Measurements from ENCODE around the gene GRP. TPM values are rescaled to one million over a fixed set of nuclear protein-coding genes. Genes with fewer than 3 reads are reported as not detected.

GRP gene
- total RNA-seq, 3 donors from 2014 or later = not detected

DNA sequence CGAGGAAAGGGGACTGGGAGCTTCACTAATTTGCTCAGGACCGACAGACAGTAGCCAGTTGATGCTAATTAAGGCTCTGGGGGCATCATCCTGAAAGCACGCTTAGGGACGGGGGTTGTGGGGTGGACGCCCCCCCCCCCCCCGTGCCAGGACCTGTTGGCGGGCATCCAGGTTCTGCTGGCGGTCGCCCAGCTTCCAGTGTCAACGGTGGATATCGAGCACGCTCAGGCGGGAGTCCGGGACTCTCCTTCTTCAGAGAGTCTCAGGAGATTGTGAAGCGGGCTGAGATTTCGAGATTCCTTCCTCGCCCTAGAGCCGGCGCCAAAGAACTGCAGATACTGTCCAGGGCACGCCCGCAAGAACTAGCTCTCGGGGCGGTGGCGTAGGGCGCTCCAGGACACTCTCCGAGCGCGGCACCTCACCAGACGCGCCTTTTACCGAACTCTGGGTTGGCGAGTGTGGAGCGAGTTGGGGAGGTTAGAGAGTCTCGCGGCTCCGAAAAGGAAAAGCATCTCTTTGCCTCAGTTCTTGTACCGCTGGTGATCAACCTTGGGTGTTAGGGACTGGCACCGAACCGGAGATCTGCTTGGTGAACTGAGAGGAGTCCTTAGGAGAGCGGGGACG lies 47.7 kb downstream of the GRP start:
- H3K4me1 Mint-ChIP-seq (ENCODE audit: low read depth) = peaks cover 27% of the 10 kb centered on the region
- ATAC-seq (no peak), DNase-seq (no peak)
- no peaks in the 10 kb centered on the region for H3K9me3 Mint-ChIP-seq
- peaks cover 88% of the 10 kb centered on the region for H3K27me3 Mint-ChIP-seq (ENCODE audit: low read depth)
- no peak overlapping the region for H3K4me3 Mint-ChIP-seq
- H3K36me3 Mint-ChIP-seq (ENCODE audit: insufficient read depth) = no peaks in the 10 kb centered on the region

DNA sequence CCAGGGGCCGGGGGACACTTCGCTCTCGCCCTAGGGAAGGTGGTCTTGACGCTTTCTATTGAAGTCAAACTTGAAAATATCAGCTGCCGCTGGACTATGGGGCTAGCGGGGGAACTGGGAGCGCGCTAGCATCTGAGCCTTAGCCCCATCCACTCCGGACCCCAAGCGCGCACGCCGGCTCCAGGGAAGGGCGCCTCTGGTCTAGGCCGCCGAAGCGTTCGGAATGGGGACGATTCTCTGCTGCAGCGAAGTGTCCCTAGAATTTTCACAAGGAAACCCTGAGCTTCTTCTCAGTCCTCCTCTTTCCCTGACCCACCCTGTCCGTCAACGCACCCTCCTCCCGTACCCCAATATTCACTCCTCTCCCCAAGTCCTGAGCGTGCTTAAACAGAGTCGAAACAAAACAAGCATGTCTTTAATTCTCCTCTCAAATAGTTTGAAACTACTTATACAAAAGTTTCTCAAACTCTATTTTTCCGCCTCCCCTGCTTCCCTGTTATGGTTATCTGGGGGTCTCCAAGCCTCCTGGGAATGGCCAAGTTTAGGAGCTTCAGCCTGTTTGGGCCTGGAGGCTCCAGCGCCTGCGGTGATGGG lies 48.3 kb downstream of the GRP start:
- peaks cover 27% of the 10 kb centered on the region for H3K4me1 Mint-ChIP-seq (ENCODE audit: low read depth)
- peak overlapping the region; percentile 49 for H3K4me3 Mint-ChIP-seq
- H3K27me3 Mint-ChIP-seq (ENCODE audit: low read depth) = peaks cover 84% of the 10 kb centered on the region
- ATAC-seq (no peak), DNase-seq (no peak)
- no peaks in the 10 kb centered on the region for H3K36me3 Mint-ChIP-seq (ENCODE audit: insufficient read depth)
- H3K9me3 Mint-ChIP-seq = no peaks in the 10 kb centered on the region

DNA sequence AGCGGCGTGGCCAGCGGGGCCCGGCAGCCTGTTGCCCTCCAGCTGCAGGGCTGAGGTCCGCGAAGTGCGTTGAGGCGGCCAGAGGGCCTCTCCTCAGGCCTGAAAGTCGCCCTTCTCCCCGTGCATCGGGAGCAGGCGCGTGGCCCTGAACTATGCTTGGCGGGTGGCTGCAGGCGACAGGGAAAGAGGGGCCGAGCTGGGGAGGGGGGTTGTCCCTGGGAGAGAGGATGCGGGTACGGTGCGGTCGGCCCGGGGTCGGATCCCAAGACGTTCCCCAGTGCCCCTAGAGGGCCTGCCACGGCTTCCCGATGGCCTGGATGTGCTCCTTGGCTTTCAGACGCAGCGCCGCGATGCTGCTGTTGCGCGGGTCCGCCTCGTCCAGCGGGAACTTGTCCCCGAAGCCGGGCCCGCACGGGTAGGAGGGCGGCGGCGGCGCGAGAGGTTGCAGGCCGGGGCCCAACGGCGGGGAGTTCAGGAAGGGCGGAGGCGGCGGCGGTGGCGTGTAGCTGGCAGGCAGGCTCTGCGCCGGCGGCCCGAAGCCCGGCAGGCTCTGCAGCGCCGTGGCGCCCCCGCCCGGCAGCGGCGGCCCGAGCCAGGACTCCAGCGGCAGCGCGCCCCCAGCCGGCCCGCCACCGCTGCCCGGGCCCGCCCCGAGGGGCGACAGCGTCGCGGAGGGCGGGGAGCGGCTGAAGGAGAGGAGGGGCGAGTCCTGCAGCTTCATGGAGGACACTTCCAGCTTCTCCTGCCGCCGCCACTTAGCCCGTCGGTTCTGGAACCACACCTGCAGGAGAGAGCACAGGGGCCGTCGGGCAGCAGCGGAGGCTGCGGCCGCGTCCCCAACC lies 49.0 kb downstream of the GRP start:
- DNase-seq = no peak
- Mint-ChIP-seq H3K27me3 (ENCODE audit: low read depth) (peaks cover 82% of the 10 kb centered on the region), H3K9me3 (no peaks in the 10 kb centered on the region), H3K4me3 (no peak overlapping the region), H3K4me1 (ENCODE audit: low read depth) (peaks cover 27% of the 10 kb centered on the region), H3K36me3 (ENCODE audit: insufficient read depth) (no peaks in the 10 kb centered on the region)
- peak; percentile 63 to 66 for ATAC-seq

DNA sequence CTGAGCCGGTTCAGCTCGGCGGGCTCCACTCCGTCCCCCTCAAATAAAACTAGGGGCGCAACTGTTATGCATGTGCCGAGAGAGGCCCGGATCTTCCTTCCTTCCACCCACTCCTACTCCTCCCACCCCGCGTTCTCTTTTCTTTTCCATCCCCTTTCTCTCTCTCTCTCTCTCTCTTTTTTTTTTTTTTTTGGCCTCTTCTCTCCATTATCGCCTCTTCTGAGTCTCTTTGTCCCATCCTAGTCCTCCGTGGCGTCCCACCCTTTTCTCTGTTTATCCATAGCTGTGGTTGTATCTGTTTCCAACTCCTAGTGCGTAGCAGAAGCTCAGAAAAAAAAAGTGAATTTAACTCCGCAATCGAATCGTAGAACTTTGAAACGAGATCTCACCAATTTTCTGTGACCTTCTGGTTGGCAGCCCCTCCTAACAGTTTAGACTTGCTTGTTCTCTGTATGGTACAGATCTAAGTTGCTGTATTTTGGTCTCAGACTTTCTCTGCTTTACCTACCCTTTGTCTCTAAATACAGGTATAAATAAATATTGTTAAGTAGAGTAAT lies 49.7 kb downstream of the GRP start:
- no peak for DNase-seq
- Mint-ChIP-seq H3K4me1 (ENCODE audit: low read depth) (peaks cover 30% of the 10 kb centered on the region), H3K36me3 (ENCODE audit: insufficient read depth) (no peaks in the 10 kb centered on the region), H3K4me3 (peak overlapping the region; percentile 45), H3K9me3 (no peaks in the 10 kb centered on the region), H3K27me3 (ENCODE audit: low read depth) (peaks cover 82% of the 10 kb centered on the region)
- ATAC-seq = peak in 1 of 2 donors; percentile 1

DNA sequence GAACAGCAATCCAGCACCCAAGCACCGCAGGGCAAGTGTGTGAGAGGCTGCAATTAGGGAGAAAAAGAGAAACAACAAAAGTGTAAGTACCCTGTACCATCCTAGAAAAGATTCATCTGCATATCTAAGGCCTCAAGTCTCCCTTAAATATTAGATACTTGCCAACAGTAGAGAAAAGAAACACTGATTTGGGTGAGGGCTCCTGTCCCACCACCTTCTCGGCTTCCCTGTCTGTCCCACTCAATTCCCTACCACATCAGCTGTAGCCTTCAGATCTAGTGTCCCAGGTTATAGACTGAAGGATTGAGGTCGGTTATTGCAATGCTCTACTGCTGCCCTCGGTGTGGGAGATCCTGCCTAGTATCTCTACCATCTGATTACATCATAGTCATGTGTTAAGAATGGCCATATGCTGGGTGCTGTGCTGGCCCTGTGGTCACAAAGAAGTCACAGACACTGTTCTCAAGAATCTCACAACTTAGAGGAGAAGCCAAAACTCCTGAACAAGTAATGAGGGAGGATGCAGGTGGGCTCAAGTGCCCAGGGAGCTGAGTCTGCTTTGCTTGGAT lies 50.8 kb downstream of the GRP start:
- ATAC-seq (no peak), DNase-seq (no peak)
- Mint-ChIP-seq H3K27me3 (ENCODE audit: low read depth) (peaks cover 82% of the 10 kb centered on the region), H3K36me3 (ENCODE audit: insufficient read depth) (no peaks in the 10 kb centered on the region), H3K4me1 (ENCODE audit: low read depth) (peaks cover 29% of the 10 kb centered on the region), H3K9me3 (no peaks in the 10 kb centered on the region), H3K4me3 (no peak overlapping the region)

DNA sequence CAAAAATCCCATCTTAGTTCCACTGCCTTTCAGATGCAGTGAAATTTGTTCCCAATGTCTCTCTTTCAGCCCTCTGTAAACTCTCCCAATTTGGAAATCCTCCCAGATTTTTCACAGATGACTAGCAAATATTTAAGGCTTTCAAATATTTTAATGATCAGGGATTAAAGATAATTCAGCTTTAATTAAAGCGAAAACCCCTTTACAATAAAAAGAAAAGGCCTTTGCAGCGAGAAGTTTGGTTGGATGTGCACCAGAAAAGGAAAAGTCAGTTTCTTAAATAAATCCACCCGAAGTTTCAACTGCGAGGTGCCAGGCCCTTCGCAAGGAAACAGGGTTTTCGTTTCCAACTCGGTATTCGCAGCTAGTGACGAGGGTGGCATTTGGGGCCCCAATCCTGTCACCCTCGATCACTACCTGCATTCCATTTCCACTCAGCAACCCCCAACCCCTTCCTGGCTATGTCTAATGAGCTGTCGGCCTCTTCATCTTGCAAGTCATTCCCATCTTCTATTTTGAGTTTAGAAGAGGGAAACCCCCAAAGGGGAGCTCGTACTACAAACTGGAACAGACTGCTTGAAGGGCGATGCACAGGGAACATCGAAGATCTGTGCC lies 51.8 kb downstream of the GRP start:
- ATAC-seq = no peak
- H3K4me1 Mint-ChIP-seq (ENCODE audit: low read depth) = peaks cover 23% of the 10 kb centered on the region
- no peaks in the 10 kb centered on the region for H3K36me3 Mint-ChIP-seq (ENCODE audit: insufficient read depth)
- no peak overlapping the region for H3K4me3 Mint-ChIP-seq
- no peaks in the 10 kb centered on the region for H3K9me3 Mint-ChIP-seq
- H3K27me3 Mint-ChIP-seq (ENCODE audit: low read depth) = peaks cover 82% of the 10 kb centered on the region
- DNase-seq = no peak

DNA sequence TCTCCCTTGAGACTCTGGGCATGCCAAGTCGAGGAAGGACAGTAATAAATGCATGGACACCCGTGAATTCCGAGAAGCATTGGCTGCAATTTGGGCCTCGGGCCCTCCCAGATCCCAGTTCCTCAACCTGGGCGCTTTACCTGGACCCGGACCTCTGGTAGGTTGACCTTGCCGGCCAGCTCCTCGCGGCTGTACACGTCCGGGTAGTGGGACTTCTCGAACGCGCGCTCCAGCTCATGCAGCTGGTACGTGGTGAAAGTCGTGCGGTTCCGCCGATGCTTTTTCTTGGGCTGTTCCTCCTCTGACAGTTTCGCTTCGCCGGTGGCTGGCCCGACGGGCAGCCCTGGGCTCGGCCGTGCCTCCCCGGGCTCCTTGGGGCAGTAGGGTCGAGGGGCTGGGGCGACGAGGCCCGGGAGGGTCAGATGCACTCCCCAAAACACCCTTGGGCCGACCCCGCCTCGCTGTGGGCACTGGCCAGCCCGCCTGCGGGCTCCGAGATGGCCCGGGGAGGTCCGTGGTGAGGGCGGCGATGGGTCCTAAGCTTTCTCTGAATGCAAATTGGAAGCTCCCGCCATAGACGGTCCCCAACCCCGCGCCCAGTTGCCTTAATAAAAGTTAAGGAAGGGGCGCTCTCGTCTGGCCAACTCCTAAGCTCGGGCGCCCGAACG lies 52.4 kb downstream of the GRP start:
- no peak for ATAC-seq

DNA sequence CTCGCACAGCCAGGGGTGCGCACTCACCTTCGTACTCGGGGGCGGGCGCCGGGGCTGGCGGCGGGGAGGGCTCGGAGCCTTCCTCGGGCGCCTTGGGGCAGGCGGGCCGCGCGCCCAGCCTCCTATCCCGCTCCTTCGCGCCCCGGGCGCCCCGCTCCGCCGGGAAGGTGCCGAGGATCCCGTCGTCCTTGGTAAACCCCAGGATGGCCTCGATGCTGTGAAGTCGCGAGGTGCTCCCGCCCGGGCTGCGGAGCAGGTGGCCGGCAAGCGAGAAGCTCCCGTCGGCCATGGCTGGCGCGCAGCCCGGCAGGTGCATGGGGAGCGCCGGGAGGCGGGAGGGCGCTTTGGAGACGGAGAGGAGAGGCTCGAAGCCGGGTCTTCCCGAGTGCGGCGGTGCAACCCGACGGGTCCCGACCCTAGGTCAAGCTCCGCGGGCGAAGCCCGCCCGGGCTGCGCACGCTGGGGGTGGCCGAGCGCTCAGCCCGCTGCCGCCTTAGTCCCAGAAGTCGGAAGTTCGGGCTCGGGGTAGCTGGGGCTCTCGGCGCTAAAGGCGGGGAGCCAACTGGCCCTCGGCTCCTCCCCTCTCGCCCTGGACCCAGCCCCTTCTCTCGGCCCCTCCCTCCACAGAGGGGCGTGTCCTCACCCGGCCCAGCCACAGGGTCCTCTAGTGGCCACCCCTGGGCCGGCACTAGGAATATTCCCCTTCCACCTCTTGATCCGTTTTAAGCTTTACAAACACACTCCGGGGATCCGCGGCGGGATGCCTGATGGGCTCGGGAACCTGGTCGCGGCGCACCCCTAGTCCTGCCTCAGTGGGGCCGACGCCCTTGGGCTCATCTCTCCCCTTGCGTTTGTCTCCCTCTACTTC lies 53.2 kb downstream of the GRP start, which contains the start of gene RAX:
Gene RAX (minus strand): TSS at position 564 of the 868 bp plus-strand sequence. CDS start 248 bp downstream, at position 316.
- ATAC-seq = peak; percentile 47 to 57
- Mint-ChIP-seq H3K9me3 (no peaks in the 10 kb centered on the region), H3K4me1 (ENCODE audit: low read depth) (peaks cover 19% of the 10 kb centered on the region), H3K27me3 (ENCODE audit: low read depth) (peaks cover 74% of the 10 kb centered on the region), H3K36me3 (ENCODE audit: insufficient read depth) (no peaks in the 10 kb centered on the region), H3K4me3 (peak within 1 kb of the TSS; percentile 24)
- DNase-seq = no peak

More for the DNA sequence above, 52.4 kb downstream of the GRP start:
- H3K9me3 Mint-ChIP-seq = no peaks in the 10 kb centered on the region
- peaks cover 23% of the 10 kb centered on the region for H3K4me1 Mint-ChIP-seq (ENCODE audit: low read depth)
- peaks cover 79% of the 10 kb centered on the region for H3K27me3 Mint-ChIP-seq (ENCODE audit: low read depth)
- no peak for DNase-seq
- no peak overlapping the region for H3K4me3 Mint-ChIP-seq
- H3K36me3 Mint-ChIP-seq (ENCODE audit: insufficient read depth) = no peaks in the 10 kb centered on the region

DNA sequence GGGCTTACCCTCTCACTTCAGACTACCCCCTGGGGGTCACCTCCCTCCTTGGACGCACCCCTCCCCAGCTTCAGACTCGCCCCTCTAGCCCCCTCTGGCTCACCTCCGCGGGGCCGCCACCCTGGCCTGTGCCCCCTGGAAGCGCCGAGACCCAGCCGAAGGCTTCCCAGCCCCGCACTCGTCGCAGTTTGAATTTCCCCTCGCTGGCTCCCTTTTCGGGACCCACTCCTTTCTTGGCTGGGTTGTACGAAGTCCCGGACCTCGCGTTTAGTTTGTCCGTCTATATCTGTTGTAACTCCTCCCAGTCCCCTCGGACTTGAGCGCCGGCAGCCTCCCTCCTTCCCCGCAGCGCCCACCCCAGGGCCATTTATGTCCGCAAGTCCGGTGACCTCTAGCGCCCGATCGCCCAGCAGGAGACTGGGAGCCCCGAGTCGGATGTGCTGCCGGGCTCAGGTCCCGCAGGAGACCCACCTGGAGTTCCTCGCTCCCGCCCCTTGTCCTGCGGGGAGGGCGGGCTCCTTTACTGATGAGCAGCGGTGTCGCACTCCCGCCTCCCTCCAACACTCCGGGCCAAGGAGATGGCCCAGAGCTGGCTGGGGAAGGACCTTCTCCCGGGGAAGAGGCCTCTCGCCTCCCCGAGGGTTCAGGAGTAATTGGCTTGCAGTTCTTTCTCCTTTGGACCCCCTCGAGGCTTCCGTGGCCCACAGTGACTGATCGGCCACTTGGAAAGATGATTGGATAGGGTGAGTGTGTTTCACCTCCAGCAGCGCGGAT lies 54.0 kb downstream of the GRP start:
- H3K4me1 Mint-ChIP-seq (ENCODE audit: low read depth) = peaks cover 12% of the 10 kb centered on the region
- no peaks in the 10 kb centered on the region for H3K36me3 Mint-ChIP-seq (ENCODE audit: insufficient read depth)
- ATAC-seq (no peak), DNase-seq (no peak)
- H3K4me3 Mint-ChIP-seq = peak overlapping the region; percentile 6
- H3K9me3 Mint-ChIP-seq = no peaks in the 10 kb centered on the region
- peaks cover 69% of the 10 kb centered on the region for H3K27me3 Mint-ChIP-seq (ENCODE audit: low read depth)

DNA sequence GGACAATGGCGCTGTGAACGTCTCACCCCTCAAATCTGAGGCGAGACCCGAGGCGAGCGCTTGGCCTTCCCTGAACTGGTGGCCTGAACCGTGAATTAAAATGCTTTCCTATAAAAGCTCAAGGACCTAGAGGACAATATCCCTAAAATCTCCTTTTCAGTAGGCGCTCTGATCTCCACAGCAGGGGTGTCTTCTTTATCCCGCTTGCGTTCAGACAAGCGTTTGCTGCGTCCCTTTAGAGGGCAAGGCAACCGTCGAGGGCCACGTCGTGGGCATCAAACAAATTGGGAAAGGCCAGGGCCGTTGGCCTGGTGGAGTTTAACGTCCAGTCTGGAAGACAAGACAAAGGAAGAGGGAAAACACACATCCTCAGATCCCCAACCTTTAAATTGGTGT lies 54.6 kb downstream of the GRP start:
- H3K27me3 Mint-ChIP-seq (ENCODE audit: low read depth) = peaks cover 69% of the 10 kb centered on the region
- peaks cover 12% of the 10 kb centered on the region for H3K4me1 Mint-ChIP-seq (ENCODE audit: low read depth)
- no peaks in the 10 kb centered on the region for H3K36me3 Mint-ChIP-seq (ENCODE audit: insufficient read depth)
- DNase-seq = no peak
- no peak overlapping the region for H3K4me3 Mint-ChIP-seq
- no peak for ATAC-seq
- H3K9me3 Mint-ChIP-seq = no peaks in the 10 kb centered on the region

DNA sequence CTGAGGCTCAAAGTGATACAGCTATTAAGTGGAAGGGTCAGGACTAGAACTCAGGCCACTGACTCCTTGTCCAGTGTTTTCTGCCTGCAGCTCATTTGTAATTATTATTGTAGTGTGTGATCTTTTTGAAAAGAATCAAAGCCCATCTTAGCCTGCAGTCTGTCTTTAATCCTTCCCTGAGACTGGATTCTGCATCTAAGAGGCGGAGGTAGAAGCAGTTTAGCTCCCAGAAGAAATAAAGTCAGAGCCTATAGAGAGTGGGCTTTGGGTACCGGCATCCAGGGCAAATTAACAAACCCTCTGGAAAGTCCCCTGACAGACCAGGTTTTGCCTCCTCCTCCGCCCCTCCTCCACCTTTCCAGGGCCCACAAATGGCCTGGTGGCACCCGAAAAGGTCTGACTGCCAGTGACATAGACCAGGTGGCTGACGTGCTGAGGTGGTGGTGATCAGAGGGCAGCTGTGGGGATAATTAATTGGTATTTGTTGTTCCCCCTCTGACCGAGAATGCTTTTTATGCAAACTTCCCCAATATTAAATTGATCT lies 55.5 kb downstream of the GRP start:
- Mint-ChIP-seq H3K36me3 (ENCODE audit: insufficient read depth) (no peaks in the 10 kb centered on the region), H3K9me3 (no peaks in the 10 kb centered on the region), H3K27me3 (ENCODE audit: low read depth) (peaks cover 67% of the 10 kb centered on the region), H3K4me1 (ENCODE audit: low read depth) (peaks cover 8% of the 10 kb centered on the region), H3K4me3 (no peak overlapping the region)
- ATAC-seq (no peak), DNase-seq (no peak)

DNA sequence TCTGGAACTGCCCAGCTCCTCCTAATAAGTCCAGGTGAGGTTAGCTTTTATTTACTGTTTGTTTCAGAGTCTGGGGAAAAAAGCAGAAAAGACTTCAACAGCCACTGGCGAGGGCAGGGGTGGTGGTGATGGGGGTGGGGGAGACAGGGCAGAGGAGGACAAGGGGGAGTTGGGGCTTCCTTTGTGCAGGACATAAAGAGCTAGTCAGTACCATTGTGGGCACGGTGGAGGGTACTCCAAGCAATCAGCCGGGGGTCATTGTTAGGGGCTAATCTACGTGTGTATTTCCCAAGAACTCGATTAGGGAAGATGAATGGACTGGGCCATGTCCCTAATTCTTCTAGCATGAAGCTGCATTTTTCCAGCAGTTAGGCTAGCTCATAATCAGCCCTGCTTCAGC lies 56.1 kb downstream of the GRP start:
- DNase-seq = no peak
- peaks cover 67% of the 10 kb centered on the region for H3K27me3 Mint-ChIP-seq (ENCODE audit: low read depth)
- H3K9me3 Mint-ChIP-seq = no peaks in the 10 kb centered on the region
- H3K36me3 Mint-ChIP-seq (ENCODE audit: insufficient read depth) = no peaks in the 10 kb centered on the region
- H3K4me1 Mint-ChIP-seq (ENCODE audit: low read depth) = peaks cover 8% of the 10 kb centered on the region
- H3K4me3 Mint-ChIP-seq = no peak overlapping the region
- no peak for ATAC-seq

Data from activated T-cell treated with anti-CD3 and anti-CD28 coated beads, Interleukin-2, amount 50 U/mL, for 4 hours (primary cell).